OCI-LY3 (cell line): ENCODE results near the gene CLCN3.

Experiments
- H2AFZ ChIP-seq: fragments of 200-600, 300-600 bp; shearing (Covaris generic); 2 replicates; pipeline ENCODE4 v1.6.0; 2014; ENCODE audit warnings: antibody characterized with exemption, low read depth, low read length
- H3K27ac ChIP-seq: fragments of 200-600, 300-600 bp; sonication (generic); 2 replicates; pipeline ENCODE4 v1.5.1; 2014; ENCODE audit warnings: mild to moderate bottlenecking, low read length, moderate library complexity, mixed read lengths
- H3K27me3 ChIP-seq: fragments of 200-600, 300-600 bp; sonication (generic); 2 replicates; pipeline ENCODE4 v1.6.1; 2014; ENCODE audit warnings: low read depth, low read length, mixed read lengths
- H3K36me3 ChIP-seq: fragments of 200-600, 300-600 bp; sonication (generic); replicated peaks from 2 replicates; pipeline ENCODE3; 2014; ENCODE audit warnings: low read depth, low read length, mixed read lengths
- H3K4me1 ChIP-seq: fragments of 300-600, 200-600 bp; sonication (generic); 2 replicates; pipeline ENCODE4 v1.6.1; 2014; ENCODE audit warnings: low read length, mixed read lengths
- H3K4me2 ChIP-seq: fragments of 200-600, 300-600 bp; sonication (generic); 2 replicates; pipeline ENCODE4 v1.6.1; 2014; ENCODE audit warnings: low read length, mixed read lengths
- H3K4me3 ChIP-seq: fragments of 300-600, 200-600 bp; sonication (generic); 2 replicates; pipeline ENCODE4 v1.5.1; 2014; ENCODE audit warnings: antibody characterized with exemption, mild to moderate bottlenecking, low read length, moderate library complexity
- H3K79me2 ChIP-seq: fragments of 300-600, 200-600 bp; shearing (Covaris generic); 2 replicates; pipeline ENCODE4 v1.6.1; 2014; ENCODE audit warnings: mild to moderate bottlenecking, low read length, mixed read lengths
- H3K9ac ChIP-seq: fragments of 300-600, 200-600 bp; shearing (Covaris generic); 2 replicates; pipeline ENCODE4 v1.6.0; 2014; ENCODE audit warnings: mild to moderate bottlenecking, low read length, moderate library complexity
- H3K9me3 ChIP-seq: fragments of 200-600, 300-600 bp; shearing (Covaris generic); 2 replicates; pipeline ENCODE4 v1.6.1; 2014; ENCODE audit warnings: low read length, mixed read lengths; ENCODE audit not compliant: insufficient read depth
- H4K20me1 ChIP-seq: fragments of 200-600, 300-600 bp; sonication (generic); 2 replicates; pipeline ENCODE4 v1.6.1; 2016; ENCODE audit warnings: low read length, mixed read lengths; ENCODE audit not compliant: insufficient read depth
- EZH2phosphoT487 ChIP-seq: fragments of 200-600 bp; shearing (Covaris generic); IDR thresholded peaks from 2 replicates; pipeline ENCODE4 v1.6.1; 2018; ENCODE audit warnings: antibody characterized with exemption, mixed run types, low read depth
- TF ChIP-seq, protein P1 (sequence below): fragments of 200-600, 300-600 bp; sonication (generic); IDR thresholded peaks from 2 replicates; pipeline ENCODE4 v1.5.1; 2014; ENCODE audit warnings: antibody characterized with exemption, low read length, low read depth

The CLCN3 gene

GRCh38 chr4:169626331-169627282, 6.2 kb downstream of the CLCN3 start:
- Histone ChIP-seq H3K9ac (no peak overlapping the region), H3K27me3 (no peaks in the 10 kb centered on the region), H3K79me2 (peaks cover 71% of the 10 kb centered on the region), H3K4me2 (no peak overlapping the region), H3K36me3 (no peaks in the 10 kb centered on the region), H2AFZ (no peak overlapping the region), H4K20me1 (peaks cover 23% of the 10 kb centered on the region), H3K9me3 (no peaks in the 10 kb centered on the region), H3K27ac (no peak overlapping the region), H3K4me3 (no peak overlapping the region), H3K4me1 (peaks cover 15% of the 10 kb centered on the region)
- no peak for TF ChIP-seq EZH2phosphoT487
- TF ChIP-seq, protein P1, sequence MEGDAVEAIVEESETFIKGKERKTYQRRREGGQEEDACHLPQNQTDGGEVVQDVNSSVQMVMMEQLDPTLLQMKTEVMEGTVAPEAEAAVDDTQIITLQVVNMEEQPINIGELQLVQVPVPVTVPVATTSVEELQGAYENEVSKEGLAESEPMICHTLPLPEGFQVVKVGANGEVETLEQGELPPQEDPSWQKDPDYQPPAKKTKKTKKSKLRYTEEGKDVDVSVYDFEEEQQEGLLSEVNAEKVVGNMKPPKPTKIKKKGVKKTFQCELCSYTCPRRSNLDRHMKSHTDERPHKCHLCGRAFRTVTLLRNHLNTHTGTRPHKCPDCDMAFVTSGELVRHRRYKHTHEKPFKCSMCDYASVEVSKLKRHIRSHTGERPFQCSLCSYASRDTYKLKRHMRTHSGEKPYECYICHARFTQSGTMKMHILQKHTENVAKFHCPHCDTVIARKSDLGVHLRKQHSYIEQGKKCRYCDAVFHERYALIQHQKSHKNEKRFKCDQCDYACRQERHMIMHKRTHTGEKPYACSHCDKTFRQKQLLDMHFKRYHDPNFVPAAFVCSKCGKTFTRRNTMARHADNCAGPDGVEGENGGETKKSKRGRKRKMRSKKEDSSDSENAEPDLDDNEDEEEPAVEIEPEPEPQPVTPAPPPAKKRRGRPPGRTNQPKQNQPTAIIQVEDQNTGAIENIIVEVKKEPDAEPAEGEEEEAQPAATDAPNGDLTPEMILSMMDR, result no peak

DNA sequence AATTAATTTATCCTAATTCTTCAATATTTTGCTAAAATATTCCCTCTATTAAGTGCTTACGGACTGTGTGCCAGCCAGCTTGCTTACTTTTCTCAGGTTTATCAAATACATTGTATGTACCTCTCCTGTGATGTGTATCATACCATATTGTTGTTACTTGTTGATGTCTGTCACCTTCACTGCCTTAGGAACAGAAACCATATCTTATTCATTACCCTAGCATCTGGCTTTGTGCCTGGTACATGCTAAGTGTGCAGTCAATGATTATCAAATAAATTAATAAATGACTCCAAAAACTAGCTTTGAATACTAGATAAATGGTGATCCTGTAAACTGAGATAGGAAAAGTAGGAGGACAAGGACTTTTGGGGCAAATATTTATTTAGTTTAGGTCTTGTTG, 6.9 kb downstream of the CLCN3 start:
- peaks cover 68% of the 10 kb centered on the region for H3K79me2 ChIP-seq
- no peak overlapping the region for H2AFZ ChIP-seq
- no peak overlapping the region for H3K9ac ChIP-seq
- no peaks in the 10 kb centered on the region for H3K27me3 ChIP-seq
- H3K27ac ChIP-seq, result no peak overlapping the region
- no peaks in the 10 kb centered on the region for H3K36me3 ChIP-seq
- H4K20me1 ChIP-seq, result peaks cover 16% of the 10 kb centered on the region
- H3K4me3 ChIP-seq, result no peak overlapping the region
- no peaks in the 10 kb centered on the region for H3K9me3 ChIP-seq
- no peak overlapping the region for H3K4me2 ChIP-seq
- TF ChIP-seq, protein P1, result no peak
- TF ChIP-seq EZH2phosphoT487, result no peak
- H3K4me1 ChIP-seq, result peaks cover 14% of the 10 kb centered on the region

DNA sequence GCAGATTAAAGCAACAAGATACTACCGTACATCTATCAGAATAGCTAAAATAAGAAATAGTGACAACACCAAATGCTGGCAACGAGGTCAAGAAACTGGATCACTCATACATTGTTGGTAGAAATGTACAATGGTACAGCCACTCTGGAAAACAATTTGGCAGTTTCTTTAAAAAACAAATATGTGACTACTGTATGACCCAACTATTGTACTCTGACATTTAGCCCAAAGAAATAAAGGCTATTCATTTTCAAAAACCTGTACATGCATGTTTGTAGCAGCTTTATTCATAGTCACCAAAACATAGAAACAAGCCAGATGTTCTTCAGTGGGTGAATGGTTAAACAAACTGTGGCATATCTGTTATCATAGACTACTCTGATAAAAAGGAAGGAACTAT, 8.2 kb downstream of the CLCN3 start:
- Histone ChIP-seq H3K79me2 (peaks cover 64% of the 10 kb centered on the region), H3K36me3 (no peaks in the 10 kb centered on the region), H3K4me2 (no peak overlapping the region), H3K27ac (no peak overlapping the region), H3K9me3 (no peaks in the 10 kb centered on the region), H3K27me3 (no peaks in the 10 kb centered on the region), H4K20me1 (peaks cover 16% of the 10 kb centered on the region), H3K4me3 (no peak overlapping the region), H3K4me1 (peaks cover 18% of the 10 kb centered on the region), H2AFZ (no peak overlapping the region), H3K9ac (no peak overlapping the region)
- TF ChIP-seq, protein P1, result no peak
- no peak for TF ChIP-seq EZH2phosphoT487

DNA sequence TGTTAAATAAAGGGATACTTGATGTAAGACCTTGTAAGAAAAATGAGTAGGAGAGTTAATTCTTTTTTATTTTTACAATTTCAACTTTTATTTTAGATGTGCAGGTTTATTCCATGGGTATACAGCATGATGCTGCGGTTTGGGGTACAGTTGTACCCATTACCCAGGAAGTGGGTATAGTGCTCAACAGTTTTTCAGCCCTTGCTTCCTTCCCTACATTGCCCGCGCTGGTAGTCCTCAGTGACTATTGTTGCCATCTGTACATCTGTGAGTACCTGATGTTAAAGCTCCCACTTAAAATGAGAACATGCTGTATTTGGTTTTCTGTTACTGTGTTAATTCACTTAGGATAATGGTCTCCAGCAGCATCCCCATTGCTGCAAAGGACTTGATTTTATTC, 9.7 kb downstream of the CLCN3 start:
- Histone ChIP-seq H3K4me3 (no peak overlapping the region), H3K9ac (no peak overlapping the region), H3K27me3 (no peaks in the 10 kb centered on the region), H3K4me1 (peaks cover 18% of the 10 kb centered on the region), H3K79me2 (peaks cover 55% of the 10 kb centered on the region), H4K20me1 (peaks cover 16% of the 10 kb centered on the region), H3K27ac (no peak overlapping the region), H3K9me3 (no peaks in the 10 kb centered on the region), H3K4me2 (no peak overlapping the region), H3K36me3 (no peaks in the 10 kb centered on the region), H2AFZ (no peak overlapping the region)
- TF ChIP-seq, protein P1, result no peak
- no peak for TF ChIP-seq EZH2phosphoT487
